Suprapubic skin (tissue), 4 donors: ENCODE results near the gene ATXN7. TPM values are rescaled to one million over a fixed set of nuclear protein-coding genes. Genes with fewer than 3 reads are reported as not detected.

Experiments used
- DNase-seq, 2 donors: peaks; one replicate each; pipeline ENCODE4 v3.0.0-alpha.2; 2019; ENCODE audit warnings: low spot score in 2 of 2
- H3K27ac ChIP-seq: fragments of 200-600 bp; sonication (generic); one replicate; pipeline ENCODE4 v1.5.1; 2019
- H3K27me3 ChIP-seq: fragments of 200-600 bp; sonication (generic); one replicate; pipeline ENCODE4 v1.5.1; 2019
- H3K36me3 ChIP-seq: fragments of 200-600 bp; sonication (generic); one replicate; pipeline ENCODE4 v1.5.1; 2019
- H3K4me1 ChIP-seq: fragments of 200-600 bp; sonication (generic); one replicate; pipeline ENCODE4 v1.5.1; 2019
- H3K4me3 ChIP-seq: fragments of 200-600 bp; sonication (generic); one replicate; pipeline ENCODE4 v1.5.1; 2019; ENCODE audit warnings: mild to moderate bottlenecking
- H3K9me3 ChIP-seq: fragments of 200-600 bp; sonication (generic); one replicate; pipeline ENCODE4 v1.5.1; 2019
- EP300 ChIP-seq: sonication (generic); formaldehyde crosslinking; IDR thresholded peaks from one replicate; pipeline ENCODE4 v1.6.1; 2017; ENCODE audit warnings: antibody characterized with exemption
- POLR2A ChIP-seq, 2 donors: fragments of 450-650 bp; IDR thresholded peaks; one replicate each; pipeline ENCODE4 v1.6.1; 2017; ENCODE audit warnings: antibody characterized with exemption in 2 of 2, mild to moderate bottlenecking in 2 of 2, moderate library complexity in 2 of 2
- POLR2AphosphoS5 ChIP-seq, 3 donors: sonication (generic); formaldehyde crosslinking; IDR thresholded peaks; one replicate each; pipeline ENCODE4 v1.6.1; 2017; ENCODE audit warnings: antibody characterized with exemption in 3 of 3
- WGBS: methylation state at CpG from one replicate; pipeline ENCODE4 v1.1.5; 2018; 5-methylcytosine and 5-hydroxymethylcytosine counted together
- total RNA-seq, 4 donors: library from RNA; depleted of rRNA; stranded (reverse); fragments of >200 nt; gene quantifications; one replicate each; pipeline ENCODE4 v1.1.0, GENCODE V29; 2016
- TF ChIP-seq, protein P1 (sequence below), 2 donors: fragments of 200-600 bp in 1 of 2; fragments of 450-650 bp in 1 of 2; sonication (generic) in 1 of 2; IDR thresholded peaks; one replicate each; pipeline ENCODE4 v1.5.1; 2016 to 2019; ENCODE audit warnings: antibody characterized with exemption in 2 of 2, mild to moderate bottlenecking in 1 of 2, moderate library complexity in 1 of 2

The ATXN7 gene
- total RNA-seq, 4 donors from 2014 or later, result 22.9 to 101 (median 44.2) TPM

DNA sequence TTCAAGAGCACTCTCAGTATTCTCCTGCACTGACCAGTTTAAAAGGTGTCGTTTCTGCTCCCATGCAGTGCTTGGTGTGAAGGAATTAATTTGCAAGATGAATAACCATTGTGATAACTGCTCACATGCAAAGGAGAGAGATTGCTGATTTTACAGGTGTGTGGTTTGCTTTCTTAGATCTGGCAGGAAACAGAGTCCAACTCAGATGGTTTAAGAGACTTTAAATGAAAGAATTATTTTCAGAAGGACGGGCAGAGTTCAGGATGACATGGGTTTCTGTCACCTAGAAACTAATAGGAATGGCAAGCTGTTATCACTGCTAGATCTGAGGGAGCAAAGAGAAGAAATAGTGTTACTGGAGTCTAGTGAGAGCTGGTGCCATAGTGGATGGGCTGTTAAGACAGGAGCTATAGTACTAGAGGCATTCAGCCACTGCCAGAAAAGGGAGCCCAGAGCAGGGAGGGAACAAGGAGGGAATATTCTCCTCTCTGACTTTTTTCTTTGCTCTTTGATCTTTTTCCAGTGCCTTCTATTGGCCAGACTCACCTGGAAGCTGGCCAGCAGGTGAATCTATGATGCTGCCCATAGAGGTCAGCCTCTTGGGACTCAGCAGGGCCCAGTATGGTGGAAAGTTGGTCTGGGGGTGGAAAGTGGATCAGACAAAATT, 14.9 kb downstream of the ATXN7 start:
- H3K27me3 ChIP-seq, result no peaks in the 10 kb centered on the region
- H3K27ac ChIP-seq, result no peak overlapping the region
- no peaks in the 10 kb centered on the region for H3K36me3 ChIP-seq
- DNase-seq, result no peak
- H3K9me3 ChIP-seq, result no peaks in the 10 kb centered on the region
- H3K4me1 ChIP-seq, result peaks cover 10% of the 10 kb centered on the region
- 71% methylated on average over 2 of the region's 2 CpGs for WGBS
- H3K4me3 ChIP-seq, result no peak overlapping the region
- TF ChIP-seq POLR2A (IDR thresholded peaks at IDR 0.05), result no peak
- TF ChIP-seq POLR2AphosphoS5 (IDR thresholded peaks at IDR 0.05), result no peak
- TF ChIP-seq, protein P1, sequence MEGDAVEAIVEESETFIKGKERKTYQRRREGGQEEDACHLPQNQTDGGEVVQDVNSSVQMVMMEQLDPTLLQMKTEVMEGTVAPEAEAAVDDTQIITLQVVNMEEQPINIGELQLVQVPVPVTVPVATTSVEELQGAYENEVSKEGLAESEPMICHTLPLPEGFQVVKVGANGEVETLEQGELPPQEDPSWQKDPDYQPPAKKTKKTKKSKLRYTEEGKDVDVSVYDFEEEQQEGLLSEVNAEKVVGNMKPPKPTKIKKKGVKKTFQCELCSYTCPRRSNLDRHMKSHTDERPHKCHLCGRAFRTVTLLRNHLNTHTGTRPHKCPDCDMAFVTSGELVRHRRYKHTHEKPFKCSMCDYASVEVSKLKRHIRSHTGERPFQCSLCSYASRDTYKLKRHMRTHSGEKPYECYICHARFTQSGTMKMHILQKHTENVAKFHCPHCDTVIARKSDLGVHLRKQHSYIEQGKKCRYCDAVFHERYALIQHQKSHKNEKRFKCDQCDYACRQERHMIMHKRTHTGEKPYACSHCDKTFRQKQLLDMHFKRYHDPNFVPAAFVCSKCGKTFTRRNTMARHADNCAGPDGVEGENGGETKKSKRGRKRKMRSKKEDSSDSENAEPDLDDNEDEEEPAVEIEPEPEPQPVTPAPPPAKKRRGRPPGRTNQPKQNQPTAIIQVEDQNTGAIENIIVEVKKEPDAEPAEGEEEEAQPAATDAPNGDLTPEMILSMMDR (IDR thresholded peaks at IDR 0.05), result no peak
- TF ChIP-seq EP300, result no peak

DNA sequence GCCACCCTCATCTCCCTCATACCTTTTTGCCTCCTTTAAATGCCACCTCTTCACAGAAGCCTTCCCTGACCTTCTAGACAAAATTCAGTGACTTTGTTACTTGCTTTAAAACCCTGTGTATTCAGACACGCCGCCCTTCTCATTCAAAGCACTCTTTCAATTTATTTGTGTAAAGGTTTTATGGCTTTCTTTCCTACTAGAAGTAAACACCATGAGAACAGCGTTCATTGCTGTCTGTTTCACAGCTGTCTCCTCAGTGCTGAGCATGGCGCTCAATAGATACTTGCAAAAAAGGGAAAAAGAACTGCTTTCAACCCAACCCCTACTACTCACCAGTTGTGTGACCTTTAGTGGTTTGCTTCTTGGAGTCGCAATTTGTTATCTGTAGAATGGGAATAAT, 17.0 kb downstream of the ATXN7 start:
- no peak for DNase-seq
- Histone ChIP-seq H3K27me3 (no peaks in the 10 kb centered on the region), H3K4me1 (peaks cover 9% of the 10 kb centered on the region), H3K27ac (no peak overlapping the region), H3K9me3 (no peaks in the 10 kb centered on the region), H3K36me3 (no peaks in the 10 kb centered on the region), H3K4me3 (no peak overlapping the region)
- WGBS, result 92% methylated on average over 5 of the region's 5 CpGs
- TF ChIP-seq, protein P1 (IDR thresholded peaks at IDR 0.05), result no peak
- TF ChIP-seq EP300 (no peak), POLR2AphosphoS5 (IDR thresholded peaks at IDR 0.05) (no peak), POLR2A (IDR thresholded peaks at IDR 0.05) (no peak)

DNA sequence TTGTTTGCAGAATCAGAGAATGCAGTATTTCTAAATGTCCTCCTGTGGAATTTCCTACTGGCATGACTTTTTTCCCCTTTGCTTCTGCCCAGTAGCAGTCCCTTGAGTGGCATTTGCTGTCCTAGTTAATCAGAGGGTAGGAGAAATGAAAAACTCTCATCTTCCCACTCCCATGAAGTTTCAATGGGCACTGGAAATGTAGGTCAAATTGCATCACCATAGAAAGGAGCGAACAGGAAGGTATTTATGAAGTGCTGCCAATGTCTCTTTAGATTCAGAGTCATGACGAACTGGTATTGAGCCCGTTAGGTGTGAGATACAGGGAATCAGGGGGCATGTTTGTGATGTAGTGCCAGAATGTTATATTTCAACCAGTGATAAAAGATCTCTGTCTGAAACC, 23.2 kb downstream of the ATXN7 start:
- Histone ChIP-seq H3K9me3 (no peaks in the 10 kb centered on the region), H3K4me1 (peaks cover 17% of the 10 kb centered on the region), H3K27me3 (no peaks in the 10 kb centered on the region), H3K36me3 (no peaks in the 10 kb centered on the region), H3K27ac (no peak overlapping the region), H3K4me3 (no peak overlapping the region)
- TF ChIP-seq EP300 (no peak), POLR2A (IDR thresholded peaks at IDR 0.05) (no peak)
- 42% methylated on average over 3 of the region's 3 CpGs for WGBS
- no peak for DNase-seq

DNA sequence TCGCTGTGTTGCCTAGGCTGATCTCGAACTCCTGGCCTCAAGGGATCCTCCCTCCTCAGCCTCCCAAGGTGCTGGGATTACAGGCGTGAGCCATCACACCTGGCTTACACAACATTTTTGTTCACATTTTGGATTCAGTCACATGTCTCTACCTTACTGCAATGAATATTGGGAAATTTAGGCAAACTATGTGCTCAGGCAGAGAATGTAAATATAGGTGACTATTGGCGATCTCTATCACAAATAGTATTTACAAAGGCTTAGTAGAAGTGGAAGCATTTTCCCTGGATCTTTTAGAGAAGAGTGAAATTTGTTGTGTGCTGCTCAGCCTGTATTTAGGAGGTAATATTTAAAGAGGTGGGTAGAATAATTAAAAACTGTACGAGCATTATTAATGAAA, 27.9 kb downstream of the ATXN7 start:
- no peaks in the 10 kb centered on the region for H3K36me3 ChIP-seq

DNA sequence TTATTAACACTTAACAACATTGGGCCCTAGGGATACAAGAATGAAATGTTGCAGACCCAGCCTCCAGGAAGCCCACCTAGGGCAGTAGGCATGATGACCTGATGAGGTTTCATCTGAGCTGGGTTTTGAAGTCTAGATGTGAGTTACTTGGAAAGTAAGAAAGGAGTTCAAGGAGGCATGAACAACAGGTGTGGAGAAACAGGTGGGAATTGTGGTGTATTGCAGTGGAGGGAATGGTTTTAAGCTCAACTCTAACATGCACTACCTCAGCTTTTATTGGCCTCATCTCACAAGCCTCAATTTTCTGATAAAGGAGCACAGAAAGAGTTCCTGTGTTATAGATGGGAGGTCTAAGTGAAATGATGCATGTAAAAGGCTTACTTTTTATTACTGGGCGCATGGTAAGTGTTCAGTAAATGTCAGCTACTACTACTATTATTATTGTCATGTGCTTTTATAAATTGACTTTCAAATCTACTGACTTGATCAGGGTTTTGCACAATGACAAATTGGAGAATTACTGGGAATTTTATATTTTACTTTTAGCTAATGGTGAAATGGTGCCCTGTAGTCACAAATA, 29.2 kb downstream of the ATXN7 start:
- Histone ChIP-seq H3K27ac (no peak overlapping the region), H3K4me1 (no peaks in the 10 kb centered on the region), H3K9me3 (no peaks in the 10 kb centered on the region), H3K27me3 (no peaks in the 10 kb centered on the region), H3K4me3 (no peak overlapping the region), H3K36me3 (no peaks in the 10 kb centered on the region)
- TF ChIP-seq POLR2A (IDR thresholded peaks at IDR 0.05) (no peak), POLR2AphosphoS5 (IDR thresholded peaks at IDR 0.05) (no peak), EP300 (no peak)
- TF ChIP-seq, protein P1 (IDR thresholded peaks at IDR 0.05), result no peak
- DNase-seq, result no peak
- WGBS, result 93% methylated on average over 1 of the region's 1 CpG

More for the DNA sequence above, 27.9 kb downstream of the ATXN7 start:
- Histone ChIP-seq H3K27me3 (no peaks in the 10 kb centered on the region), H3K4me3 (no peak overlapping the region), H3K4me1 (peaks cover 7% of the 10 kb centered on the region), H3K9me3 (no peaks in the 10 kb centered on the region), H3K27ac (no peak overlapping the region)
- no peak for DNase-seq
- WGBS, result 97% methylated on average over 5 of the region's 5 CpGs
- TF ChIP-seq, protein P1 (IDR thresholded peaks at IDR 0.05), result no peak
- TF ChIP-seq POLR2AphosphoS5 (IDR thresholded peaks at IDR 0.05) (no peak), POLR2A (IDR thresholded peaks at IDR 0.05) (no peak), EP300 (no peak)
